Ascending aorta (tissue), 2 donors: ENCODE data around the gene XRCC5. TPM values are rescaled to one million over a fixed set of nuclear protein-coding genes. Genes with fewer than 3 reads are reported as not detected.

Experiments used
- DNase-seq, 2 donors: peaks; one replicate each; pipeline ENCODE4 v3.0.0-alpha.2; 2019; ENCODE audit warnings: low spot score in 2 of 2
- H3K27ac ChIP-seq, 2 donors: fragments of 200-600 bp; sonication (generic); one replicate each; pipeline ENCODE4 v1.5.1; 2016 to 2017; ENCODE audit warnings: mild to moderate bottlenecking in 1 of 2
- H3K27me3 ChIP-seq: fragments of 200-600 bp; sonication (generic); one replicate; pipeline ENCODE4 v1.5.1; 2017
- H3K36me3 ChIP-seq, 2 donors: fragments of 200-600 bp; sonication (generic); one replicate each; pipeline ENCODE4 v1.5.1; 2016
- H3K4me1 ChIP-seq, 2 donors: fragments of 200-600 bp; sonication (generic); one replicate each; pipeline ENCODE4 v1.5.1; 2016 to 2017; ENCODE audit warnings: mild to moderate bottlenecking in 1 of 2
- H3K4me3 ChIP-seq, 2 donors: fragments of 200-600 bp; sonication (generic); one replicate each; pipeline ENCODE4 v1.5.1; 2016 to 2017; ENCODE audit warnings: mild to moderate bottlenecking in 1 of 2
- H3K9me3 ChIP-seq, 2 donors: fragments of 200-600 bp; sonication (generic); one replicate each; pipeline ENCODE4 v1.5.1; 2016
- CTCF ChIP-seq, 3 experiments: fragments of 200-600 bp in 2 of 3; fragments of 450-650 bp in 1 of 3; sonication (generic) in 2 of 3; IDR thresholded peaks; one replicate each; pipeline ENCODE4 v1.5.1; 2016 to 2019; ENCODE audit warnings: antibody characterized with exemption in 3 of 3, mild to moderate bottlenecking in 1 of 3, moderate library complexity in 1 of 3
- intact Hi-C: fragments of 100-400 bp; cut with DNase I; formaldehyde crosslinking; loops from one replicate; pipeline ENCODE4 v1.15.1; 2023
- total RNA-seq: library from RNA; depleted of rRNA; stranded (reverse); fragments of >200 nt; gene quantifications from one replicate; pipeline ENCODE4 v1.1.0, GENCODE V29; 2016

XRCC5 gene
- total RNA-seq, 1 donor from 2014 or later: 45.4 TPM

- TF ChIP-seq CTCF (IDR thresholded peaks at IDR 0.05): no peak
- Histone ChIP-seq H3K4me3 (no peak overlapping the region), H3K9me3 (no peaks in the 10 kb centered on the region), H3K27me3 (no peaks in the 10 kb centered on the region), H3K4me1 (no peaks in the 10 kb centered on the region), H3K36me3 (peaks cover 63 to 88% of the 10 kb centered on the region in 2 donors), H3K27ac (no peak overlapping the region)
- no peak for DNase-seq
- intact Hi-C loops: no loop called here
Measured at GRCh38 chr2:216148983-216149382, 39.8 kb downstream of the XRCC5 start.

GRCh38 chr2:216149741-216150140, 40.6 kb downstream of the XRCC5 start:
- no peak overlapping the region for H3K4me3 ChIP-seq
- no peak overlapping the region for H3K27ac ChIP-seq
- H3K4me1 ChIP-seq: no peaks in the 10 kb centered on the region
- H3K36me3 ChIP-seq: peaks cover 65 to 87% of the 10 kb centered on the region in 2 donors
- no peaks in the 10 kb centered on the region for H3K27me3 ChIP-seq
- no peak for TF ChIP-seq CTCF (IDR thresholded peaks at IDR 0.05)
- intact Hi-C loops: no loop called here
- no peak for DNase-seq
- H3K9me3 ChIP-seq: no peaks in the 10 kb centered on the region

- no peak overlapping the region for H3K27ac ChIP-seq
- no peaks in the 10 kb centered on the region for H3K27me3 ChIP-seq
- H3K4me1 ChIP-seq: no peaks in the 10 kb centered on the region
- peaks cover 68 to 84% of the 10 kb centered on the region in 2 donors for H3K36me3 ChIP-seq
- H3K4me3 ChIP-seq: no peak overlapping the region
- intact Hi-C loops: no loop called here
- no peak for DNase-seq
- no peak for TF ChIP-seq CTCF (IDR thresholded peaks at IDR 0.05)
- H3K9me3 ChIP-seq: no peaks in the 10 kb centered on the region
Measured at GRCh38 chr2:216151313-216152025, 42.3 kb downstream of the XRCC5 start.

- Histone ChIP-seq H3K27ac (no peak overlapping the region), H3K9me3 (no peaks in the 10 kb centered on the region), H3K27me3 (no peaks in the 10 kb centered on the region), H3K36me3 (peaks cover 50 to 69% of the 10 kb centered on the region in 2 donors), H3K4me1 (no peaks in the 10 kb centered on the region), H3K4me3 (no peak overlapping the region)
- intact Hi-C loops: no loop called here
- no peak for DNase-seq
- no peak for TF ChIP-seq CTCF (IDR thresholded peaks at IDR 0.05)
Measured at GRCh38 chr2:216155954-216156353, 46.8 kb downstream of the XRCC5 start.

GRCh38 chr2:216156822-216157221, 47.7 kb downstream of the XRCC5 start:
- Histone ChIP-seq H3K9me3 (no peaks in the 10 kb centered on the region), H3K27me3 (no peaks in the 10 kb centered on the region), H3K4me1 (no peaks in the 10 kb centered on the region), H3K36me3 (peaks cover 50 to 69% of the 10 kb centered on the region in 2 donors), H3K27ac (no peak overlapping the region), H3K4me3 (no peak overlapping the region)
- no peak for DNase-seq
- TF ChIP-seq CTCF (IDR thresholded peaks at IDR 0.05): no peak
- intact Hi-C loops: no loop called here
